IgD-negative memory B cell (primary cell): ENCODE results near the gene KIAA1217. TPM values are rescaled to one million over a fixed set of nuclear protein-coding genes. Genes with fewer than 3 reads are reported as not detected.
A peak's percentile ranks its signal among the peaks of the same experiment; 100 is the strongest.
"Not testable (repeated sequence)": the region's sequence is repeated elsewhere in the genome, so short reads cannot be mapped to it uniquely, and the experiment has no call there.

Experiments
- H3K27ac Mint-ChIP-seq, 3 donors: one replicate each; pipeline ENCODE4 v1.8.0; 2020 to 2022; ENCODE audit warnings: mild to moderate bottlenecking in 3 of 3, mixed read lengths in 3 of 3, moderate library complexity in 1 of 3
- H3K27me3 Mint-ChIP-seq: one replicate; pipeline ENCODE4 v1.8.0; 2021; ENCODE audit warnings: mixed read lengths
- H3K36me3 Mint-ChIP-seq: one replicate; pipeline ENCODE4 v1.8.0; 2020; ENCODE audit warnings: mild to moderate bottlenecking, mixed read lengths
- H3K4me1 Mint-ChIP-seq, 3 donors: one replicate each; pipeline ENCODE4 v1.8.0; 2020 to 2022; ENCODE audit warnings: mixed read lengths in 3 of 3, mild to moderate bottlenecking in 1 of 3
- H3K4me3 Mint-ChIP-seq, 4 donors: one replicate each; pipeline ENCODE4 v1.8.0; 2020 to 2022; ENCODE audit warnings: mild to moderate bottlenecking in 4 of 4, mixed read lengths in 4 of 4, moderate library complexity in 3 of 4
- H3K9me3 Mint-ChIP-seq, 3 donors: one replicate each; pipeline ENCODE4 v1.8.0; 2020 to 2021; ENCODE audit warnings: mixed read lengths in 3 of 3, mild to moderate bottlenecking in 1 of 3
- polyA plus RNA-seq: library from polyadenylated mRNA; unstranded; fragments of 300-500 nt; fragmentation: Illumina TruSeq; gene quantifications from one replicate; pipeline ENCODE4 v1.2.3, GENCODE V29; 2021

The KIAA1217 gene
- polyA plus RNA-seq, 1 donor from 2014 or later = not detected

- Mint-ChIP-seq H3K27ac (no peak overlapping the region), H3K36me3 (no peaks in the 10 kb centered on the region), H3K4me3 (no peak overlapping the region), H3K4me1 (no peaks in the 10 kb centered on the region), H3K27me3 (peaks cover 5% of the 10 kb centered on the region), H3K9me3 (peaks cover 2 to 4% (median 3%) of the 10 kb centered on the region in 3 donors)
Measured at GRCh38 chr10:24439935-24440334, 231.0 kb downstream of the KIAA1217 start.

DNA sequence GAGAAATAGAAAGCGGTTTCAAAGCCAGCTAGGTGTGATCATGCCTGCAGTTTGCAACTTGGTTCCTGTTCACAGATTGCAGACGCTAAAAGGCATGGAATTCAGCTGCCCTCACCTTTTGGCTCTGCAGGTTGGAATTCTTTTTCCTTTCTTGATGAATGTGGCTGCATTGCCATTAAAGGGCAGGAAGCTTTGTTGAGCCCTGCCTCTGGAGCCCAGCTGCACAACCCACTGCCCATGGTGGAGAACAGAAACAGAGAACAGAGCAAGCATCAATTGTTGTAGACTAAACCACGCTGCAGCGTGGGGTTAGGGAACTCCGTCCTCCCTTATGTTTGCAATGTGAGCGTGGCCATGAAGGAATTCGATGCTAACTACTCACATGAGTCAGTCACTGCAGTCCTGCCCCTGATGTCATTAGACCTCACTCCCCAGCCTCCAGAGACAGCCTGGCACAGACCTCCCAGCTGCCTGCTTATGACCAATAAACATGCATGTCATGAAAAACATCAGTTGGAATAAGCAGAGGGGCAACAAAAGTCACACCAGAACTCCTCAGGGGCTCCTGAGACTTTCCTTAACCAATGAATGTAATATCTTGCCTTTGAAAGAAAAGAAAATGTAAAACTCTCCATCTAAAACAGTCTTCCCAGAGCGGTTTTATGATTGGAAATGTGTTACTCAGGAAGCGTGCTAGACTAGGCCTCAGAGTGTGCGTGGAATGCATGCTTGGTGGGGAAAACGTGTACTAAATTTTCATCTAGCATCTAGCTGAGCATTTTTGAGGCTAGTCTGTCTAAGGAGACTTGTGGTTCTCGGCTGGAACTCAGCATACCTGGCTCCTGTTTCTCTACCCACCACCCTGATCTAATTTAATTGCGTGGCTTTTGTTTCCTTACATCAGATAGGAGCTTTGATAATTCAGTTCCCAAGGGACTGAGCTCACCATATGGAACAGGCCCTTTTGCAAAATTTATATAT is 232.2 kb downstream of the KIAA1217 start:
- no peak overlapping the region for H3K27ac Mint-ChIP-seq
- no peaks in the 10 kb centered on the region for H3K4me1 Mint-ChIP-seq
- H3K27me3 Mint-ChIP-seq = peaks cover 5% of the 10 kb centered on the region
- peaks cover 0 to 4% (median 3%) of the 10 kb centered on the region in 3 donors for H3K9me3 Mint-ChIP-seq
- no peak overlapping the region for H3K4me3 Mint-ChIP-seq
- H3K36me3 Mint-ChIP-seq = no peaks in the 10 kb centered on the region

GRCh38 chr10:24442234-24442633 is 233.3 kb downstream of the KIAA1217 start:
- Mint-ChIP-seq H3K27ac (peak overlapping the region in 1 of 3 donors; percentile 18), H3K27me3 (peaks cover 5% of the 10 kb centered on the region), H3K9me3 (peaks cover 0 to 4% (median 3%) of the 10 kb centered on the region in 3 donors), H3K36me3 (no peaks in the 10 kb centered on the region), H3K4me1 (no peaks in the 10 kb centered on the region), H3K4me3 (no peak overlapping the region)

DNA sequence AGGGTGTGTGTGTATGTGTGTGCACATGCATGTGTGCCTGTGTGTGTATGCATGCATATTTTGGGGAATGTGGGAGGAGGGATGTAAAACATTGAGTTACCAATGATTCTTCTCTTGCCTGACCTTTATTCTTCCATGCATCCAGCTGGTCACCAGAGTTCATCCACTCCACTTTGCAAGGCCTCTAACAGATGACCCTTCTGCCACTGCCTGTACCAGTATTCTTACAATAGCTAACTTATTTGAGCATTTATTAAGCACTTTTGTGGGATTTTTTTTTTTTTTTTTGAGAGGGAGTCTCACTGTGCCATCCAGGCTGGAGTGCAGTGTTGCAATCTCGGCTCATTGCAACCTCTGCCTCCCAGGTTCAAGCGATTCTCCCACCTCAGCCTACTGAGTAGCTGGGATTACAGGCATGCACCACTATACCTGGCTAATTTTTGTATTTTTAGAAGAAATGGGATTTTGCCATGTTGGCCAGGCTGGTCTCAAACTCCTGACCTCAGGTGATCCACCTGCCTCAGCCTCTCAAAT is 233.8 kb downstream of the KIAA1217 start:
- H3K4me1 Mint-ChIP-seq, H3K27me3 Mint-ChIP-seq, H3K4me3 Mint-ChIP-seq, H3K36me3 Mint-ChIP-seq, H3K9me3 Mint-ChIP-seq: not testable (repeated sequence)
- peak overlapping the region in 1 of 3 donors; percentile 18 for H3K27ac Mint-ChIP-seq

GRCh38 chr10:24444337-24444736 is 235.4 kb downstream of the KIAA1217 start:
- H3K4me1 Mint-ChIP-seq = no peaks in the 10 kb centered on the region
- H3K27me3 Mint-ChIP-seq = peaks cover 5% of the 10 kb centered on the region
- H3K4me3 Mint-ChIP-seq = no peak overlapping the region
- no peak overlapping the region for H3K27ac Mint-ChIP-seq
- H3K9me3 Mint-ChIP-seq = peaks cover 0 to 6% (median 3%) of the 10 kb centered on the region in 3 donors
- H3K36me3 Mint-ChIP-seq = no peaks in the 10 kb centered on the region

GRCh38 chr10:24445958-24446357 is 237.0 kb downstream of the KIAA1217 start:
- not testable (repeated sequence) for H3K27me3 Mint-ChIP-seq, H3K36me3 Mint-ChIP-seq, H3K27ac Mint-ChIP-seq, H3K9me3 Mint-ChIP-seq, H3K4me1 Mint-ChIP-seq, H3K4me3 Mint-ChIP-seq

GRCh38 chr10:24446739-24447138 is 237.8 kb downstream of the KIAA1217 start:
- Mint-ChIP-seq H3K4me1 (no peaks in the 10 kb centered on the region), H3K27ac (no peak overlapping the region), H3K27me3 (peaks cover 6% of the 10 kb centered on the region), H3K4me3 (no peak overlapping the region), H3K36me3 (no peaks in the 10 kb centered on the region), H3K9me3 (peaks cover 0 to 3% (median 3%) of the 10 kb centered on the region in 3 donors)

DNA sequence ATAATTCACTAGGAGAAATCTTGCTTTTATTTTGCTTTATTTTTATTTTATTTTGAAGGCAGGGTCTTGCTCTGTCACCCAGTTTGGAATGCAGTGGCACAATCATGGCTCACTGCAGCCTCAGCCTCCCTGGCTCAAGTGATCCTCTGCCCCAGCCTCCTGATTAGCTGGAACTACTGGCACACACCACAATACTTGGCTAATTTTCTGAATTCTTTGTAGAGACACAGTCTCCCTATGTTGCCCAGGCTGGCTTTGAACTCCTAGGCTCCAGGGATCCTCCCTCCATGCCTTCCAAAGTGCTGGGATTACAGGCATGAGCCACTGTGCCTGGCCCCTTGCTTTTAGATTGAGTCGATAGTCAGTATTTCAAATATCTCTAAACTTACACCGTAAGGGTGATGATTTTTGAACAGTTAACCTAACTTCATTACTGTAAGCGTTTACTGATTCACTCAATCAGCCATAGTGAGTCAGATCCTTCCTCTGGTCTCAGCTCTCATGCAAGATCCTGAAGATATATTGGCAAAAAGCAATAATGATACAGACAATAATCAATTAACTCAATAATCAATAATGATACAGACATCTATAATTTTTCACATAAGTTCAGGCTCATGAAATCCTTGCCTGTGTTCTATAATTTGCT is 239.5 kb downstream of the KIAA1217 start:
- H3K27ac Mint-ChIP-seq = peak overlapping the region in 1 of 3 donors; percentile 47
- H3K36me3 Mint-ChIP-seq = no peaks in the 10 kb centered on the region
- no peak overlapping the region for H3K4me3 Mint-ChIP-seq
- H3K9me3 Mint-ChIP-seq = peaks cover 0 to 3% (median 0%) of the 10 kb centered on the region in 3 donors
- no peaks in the 10 kb centered on the region for H3K4me1 Mint-ChIP-seq
- peaks cover 4% of the 10 kb centered on the region for H3K27me3 Mint-ChIP-seq

- Mint-ChIP-seq H3K27me3 (peaks cover 1% of the 10 kb centered on the region), H3K27ac (no peak overlapping the region), H3K9me3 (peaks cover 0 to 3% (median 0%) of the 10 kb centered on the region in 3 donors), H3K36me3 (no peaks in the 10 kb centered on the region), H3K4me1 (no peaks in the 10 kb centered on the region), H3K4me3 (no peak overlapping the region)
Measured at GRCh38 chr10:24449321-24449740, 240.4 kb downstream of the KIAA1217 start.

GRCh38 chr10:24449769-24450310 is 240.9 kb downstream of the KIAA1217 start:
- H3K36me3 Mint-ChIP-seq = no peaks in the 10 kb centered on the region
- no peak overlapping the region for H3K4me3 Mint-ChIP-seq
- H3K27ac Mint-ChIP-seq = no peak overlapping the region
- peaks cover 0 to 3% (median 0%) of the 10 kb centered on the region in 3 donors for H3K9me3 Mint-ChIP-seq
- H3K4me1 Mint-ChIP-seq = no peaks in the 10 kb centered on the region
- peaks cover 1% of the 10 kb centered on the region for H3K27me3 Mint-ChIP-seq

GRCh38 chr10:24451325-24451820 is 242.4 kb downstream of the KIAA1217 start:
- H3K9me3 Mint-ChIP-seq = peaks cover 0 to 2% (median 0%) of the 10 kb centered on the region in 3 donors
- no peaks in the 10 kb centered on the region for H3K4me1 Mint-ChIP-seq
- H3K27ac Mint-ChIP-seq = no peak overlapping the region
- no peaks in the 10 kb centered on the region for H3K36me3 Mint-ChIP-seq
- no peak overlapping the region for H3K4me3 Mint-ChIP-seq
- H3K27me3 Mint-ChIP-seq = peaks cover 1% of the 10 kb centered on the region

- no peak overlapping the region for H3K4me3 Mint-ChIP-seq
- no peaks in the 10 kb centered on the region for H3K36me3 Mint-ChIP-seq
- H3K27me3 Mint-ChIP-seq = peaks cover 1% of the 10 kb centered on the region
- H3K27ac Mint-ChIP-seq = no peak overlapping the region
- no peaks in the 10 kb centered on the region for H3K4me1 Mint-ChIP-seq
- peaks cover 0 to 2% (median 0%) of the 10 kb centered on the region in 3 donors for H3K9me3 Mint-ChIP-seq
Measured at GRCh38 chr10:24452030-24452429, 243.1 kb downstream of the KIAA1217 start.

- no peak overlapping the region for H3K4me3 Mint-ChIP-seq
- no peaks in the 10 kb centered on the region for H3K36me3 Mint-ChIP-seq
- H3K27me3 Mint-ChIP-seq = peaks cover 1% of the 10 kb centered on the region
- no peaks in the 10 kb centered on the region for H3K9me3 Mint-ChIP-seq
- H3K27ac Mint-ChIP-seq = no peak overlapping the region
- H3K4me1 Mint-ChIP-seq = no peaks in the 10 kb centered on the region
Measured at GRCh38 chr10:24453404-24453830, 244.5 kb downstream of the KIAA1217 start.

DNA sequence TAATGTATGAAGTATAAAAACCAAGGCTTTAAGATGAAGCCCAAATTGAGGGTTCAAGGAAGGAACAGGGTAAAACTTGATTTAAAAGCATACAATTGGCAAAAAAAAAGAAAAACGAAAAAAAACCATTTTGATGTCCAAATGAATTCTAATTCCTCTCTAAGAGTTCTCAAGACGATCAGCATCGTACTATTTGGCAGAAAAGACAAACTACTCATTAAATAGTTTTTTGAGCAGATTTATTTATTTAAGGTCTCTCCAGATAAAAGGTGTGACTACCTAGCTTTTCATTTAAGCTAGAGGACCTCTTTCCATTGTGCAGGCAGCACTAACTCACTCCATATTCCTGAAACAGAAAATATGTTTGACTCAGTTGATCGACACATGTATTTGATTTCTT is 245.0 kb downstream of the KIAA1217 start:
- no peaks in the 10 kb centered on the region for H3K4me1 Mint-ChIP-seq
- no peaks in the 10 kb centered on the region for H3K36me3 Mint-ChIP-seq
- H3K27ac Mint-ChIP-seq = no peak overlapping the region
- H3K4me3 Mint-ChIP-seq = no peak overlapping the region
- H3K27me3 Mint-ChIP-seq = peaks cover 1% of the 10 kb centered on the region
- H3K9me3 Mint-ChIP-seq = no peaks in the 10 kb centered on the region

- Mint-ChIP-seq H3K9me3 (no peaks in the 10 kb centered on the region), H3K27ac (no peak overlapping the region), H3K27me3 (peaks cover 1% of the 10 kb centered on the region), H3K36me3 (no peaks in the 10 kb centered on the region), H3K4me1 (no peaks in the 10 kb centered on the region), H3K4me3 (no peak overlapping the region)
Measured at GRCh38 chr10:24455447-24455846, 246.5 kb downstream of the KIAA1217 start.
